ENCODE data around the gene PARP15. TPM values are rescaled to one million over a fixed set of nuclear protein-coding genes. Genes with fewer than 3 reads are reported as not detected.

PARP15 gene
- total and polyA plus RNA-seq, 4 donors: 2.4 to 6.1 (median 4.4) TPM

- 22 to 60% methylated on average over 5 of the region's 5 CpGs for WGBS, 2 donors
- TF ChIP-seq CTCF (IDR thresholded peaks at IDR 0.05; ENCODE audit: control extremely low read depth, extremely low read depth): no peak
- peak in 1 of 3 donors; percentile 14 for DNase-seq
- Histone ChIP-seq H3K4me3 (no peak overlapping the region), H3K36me3 (ENCODE audit: control insufficient read depth in 4 of 4, insufficient read depth in 4 of 4, low read length in 4 of 4) (no peaks in the 10 kb centered on the region), H3K9me3 (ENCODE audit: control insufficient read depth in 4 of 4, insufficient read depth in 3 of 4, low read length in 3 of 4) (no peaks in the 10 kb centered on the region), H3K27me3 (ENCODE audit: control insufficient read depth in 3 of 3, insufficient read depth in 3 of 3, low read length in 2 of 3) (no peaks in the 10 kb centered on the region), H3K27ac (ENCODE audit: low read depth in 1 of 2, low read length in 1 of 2) (peak overlapping the region in 1 of 2 donors; percentile 46), H3K4me1 (ENCODE audit: control insufficient read depth in 5 of 5, insufficient read depth in 5 of 5, low read length in 5 of 5) (peaks cover 0 to 28% (median 6%) of the 10 kb centered on the region in 5 donors), H3K9ac (ENCODE audit: insufficient read depth in 1 of 2, low read length in 2 of 2) (no peak overlapping the region)
- ATAC-seq (ENCODE audit: insufficient read depth, low FRiP score): no peak
Measured at GRCh38 chr3:122678506-122678905, 101.1 kb downstream of the PARP15 start.

GRCh38 chr3:122679085-122679881 lies 101.8 kb downstream of the PARP15 start:
- peak; percentile 70 for TF ChIP-seq CTCF (IDR thresholded peaks at IDR 0.05; ENCODE audit: control extremely low read depth, extremely low read depth)
- Histone ChIP-seq H3K9ac (ENCODE audit: insufficient read depth in 1 of 2, low read length in 2 of 2) (peak overlapping the region in 1 of 2 donors; percentile 86), H3K4me3 (no peak overlapping the region), H3K4me1 (ENCODE audit: control insufficient read depth in 5 of 5, insufficient read depth in 5 of 5, low read length in 5 of 5) (peaks cover 0 to 28% (median 6%) of the 10 kb centered on the region in 5 donors), H3K27ac (ENCODE audit: low read depth in 1 of 2, low read length in 1 of 2) (peak overlapping the region; percentile 54 to 91), H3K27me3 (ENCODE audit: control insufficient read depth in 3 of 3, insufficient read depth in 3 of 3, low read length in 2 of 3) (no peaks in the 10 kb centered on the region), H3K9me3 (ENCODE audit: control insufficient read depth in 4 of 4, insufficient read depth in 3 of 4, low read length in 3 of 4) (no peaks in the 10 kb centered on the region), H3K36me3 (ENCODE audit: control insufficient read depth in 4 of 4, insufficient read depth in 4 of 4, low read length in 4 of 4) (no peaks in the 10 kb centered on the region)
- DNase-seq: peak; percentile 85 to 91 (median 89)
- peak; percentile 75 for ATAC-seq (ENCODE audit: insufficient read depth, low FRiP score)
- 5 to 14% methylated on average over 16 of the region's 16 CpGs for WGBS, 2 donors

GRCh38 chr3:122679882-122680474 lies 102.5 kb downstream of the PARP15 start:
- DNase-seq (peak; percentile 29 to 59 (median 34)), ATAC-seq (ENCODE audit: insufficient read depth, low FRiP score) (peak; percentile 6)
- no peak for TF ChIP-seq CTCF (IDR thresholded peaks at IDR 0.05; ENCODE audit: control extremely low read depth, extremely low read depth)
- H3K27me3 ChIP-seq (ENCODE audit: control insufficient read depth in 3 of 3, insufficient read depth in 3 of 3, low read length in 2 of 3): no peaks in the 10 kb centered on the region
- H3K36me3 ChIP-seq (ENCODE audit: control insufficient read depth in 4 of 4, insufficient read depth in 4 of 4, low read length in 4 of 4): peaks cover 0 to under 1% (median 0%) of the 10 kb centered on the region in 4 donors
- H3K9me3 ChIP-seq (ENCODE audit: control insufficient read depth in 4 of 4, insufficient read depth in 3 of 4, low read length in 3 of 4): no peaks in the 10 kb centered on the region
- H3K4me1 ChIP-seq (ENCODE audit: control insufficient read depth in 5 of 5, insufficient read depth in 5 of 5, low read length in 5 of 5): peaks cover 0 to 28% (median 6%) of the 10 kb centered on the region in 5 donors
- peak overlapping the region; percentile 72 to 86 for H3K9ac ChIP-seq (ENCODE audit: insufficient read depth in 1 of 2, low read length in 2 of 2)
- H3K4me3 ChIP-seq: no peak overlapping the region
- 26 to 53% methylated on average over 10 of the region's 10 CpGs for WGBS, 2 donors
- peak overlapping the region; percentile 84 to 91 for H3K27ac ChIP-seq (ENCODE audit: low read depth in 1 of 2, low read length in 1 of 2)

All from lung (tissue), 12 donors.